Liver (tissue), 9 donors: ENCODE results near the gene UGT3A1. TPM values are rescaled to one million over a fixed set of nuclear protein-coding genes. Genes with fewer than 3 reads are reported as not detected.
A peak's percentile ranks its signal among the peaks of the same experiment; 100 is the strongest.

ENCODE experiments used
- DNase-seq: peaks from one replicate; pipeline ENCODE4 v3.0.0-alpha.2; 2017; ENCODE audit warnings: low spot score
- H3K27ac ChIP-seq, 2 donors: one replicate each; pipeline ENCODE4 v1.7.0; 2013; ENCODE audit warnings: inconsistent platforms in 2 of 2, low read length in 2 of 2, control low read depth in 1 of 2, low read depth in 1 of 2, mild to moderate bottlenecking in 1 of 2
- H3K27me3 ChIP-seq, 4 donors: one replicate each; pipeline versions ENCODE4 v1.6.1 to v1.7.0; 2013; ENCODE audit warnings: low read length in 3 of 4, inconsistent platforms in 1 of 4, mild to moderate bottlenecking in 1 of 4, moderate library complexity in 1 of 4; ENCODE audit not compliant: control insufficient read depth in 4 of 4, insufficient read depth in 4 of 4
- H3K36me3 ChIP-seq, 4 donors: one replicate each; pipeline versions ENCODE4 v1.6.1 to v1.7.0; 2013; ENCODE audit warnings: low read length in 3 of 4, mild to moderate bottlenecking in 3 of 4, low read depth in 1 of 4, moderate library complexity in 1 of 4; ENCODE audit not compliant: control insufficient read depth in 4 of 4, insufficient read depth in 3 of 4
- H3K4me1 ChIP-seq, 4 donors: one replicate each; pipeline versions ENCODE4 v1.6.1 to v1.7.0; 2013; ENCODE audit warnings: low read length in 3 of 4, mild to moderate bottlenecking in 3 of 4, moderate library complexity in 1 of 4; ENCODE audit not compliant: control insufficient read depth in 4 of 4, insufficient read depth in 4 of 4
- H3K4me3 ChIP-seq, 3 donors: one replicate each; pipeline versions ENCODE4 v1.6.1 to v1.7.0; 2013; ENCODE audit warnings: low read length in 3 of 3, control low read depth in 1 of 3, low read depth in 1 of 3, mild to moderate bottlenecking in 1 of 3
- H3K9ac ChIP-seq, 2 donors: one replicate each; pipeline ENCODE4 v1.7.0; 2013; ENCODE audit warnings: low read length in 2 of 2, mild to moderate bottlenecking in 2 of 2, moderate library complexity in 2 of 2, control low read depth in 1 of 2, low read depth in 1 of 2
- H3K9me3 ChIP-seq, 4 donors: one replicate each; pipeline versions ENCODE4 v1.6.1 to v1.7.0; 2013; ENCODE audit warnings: low read length in 3 of 4; ENCODE audit not compliant: control insufficient read depth in 4 of 4
- EGR1 ChIP-seq, 2 donors: IDR thresholded peaks; 2 replicates each; pipeline ENCODE4 v1.6.1; 2016 to 2018; ENCODE audit warnings: antibody characterized with exemption in 2 of 2, low read depth in 2 of 2
- FOXA1 ChIP-seq: IDR thresholded peaks from 2 replicates; pipeline ENCODE4 v1.6.1; 2016; ENCODE audit warnings: antibody characterized with exemption
- FOXA2 ChIP-seq: IDR thresholded peaks from 2 replicates; pipeline ENCODE4 v1.6.1; 2016; ENCODE audit warnings: antibody characterized with exemption
- GABPA ChIP-seq, 2 donors: IDR thresholded peaks in 1 of 2; conservative IDR thresholded peaks in 1 of 2; 2 replicates each; pipeline ENCODE4 v1.6.1; 2016; ENCODE audit warnings: antibody characterized with exemption in 2 of 2, mild to moderate bottlenecking in 1 of 2, moderate library complexity in 1 of 2
- HNF4A ChIP-seq, 2 donors: conservative IDR thresholded peaks; 2 replicates each; pipeline ENCODE4 v1.6.1; 2016; ENCODE audit warnings: antibody characterized with exemption in 2 of 2, mild to moderate bottlenecking in 2 of 2
- HNF4G ChIP-seq: IDR thresholded peaks from 2 replicates; pipeline ENCODE4 v1.6.1; 2016; ENCODE audit warnings: antibody characterized with exemption
- JUND ChIP-seq, 2 donors: IDR thresholded peaks; 2 replicates each; pipeline ENCODE4 v1.6.1; 2016; ENCODE audit warnings: antibody characterized with exemption in 2 of 2
- NR2F2 ChIP-seq: IDR thresholded peaks from 2 replicates; pipeline ENCODE4 v1.6.1; 2016; ENCODE audit warnings: antibody characterized with exemption
- RAD21 ChIP-seq, 2 donors: IDR thresholded peaks; 2 replicates each; pipeline ENCODE4 v1.6.1; 2016; ENCODE audit warnings: antibody characterized with exemption in 2 of 2, mild to moderate bottlenecking in 2 of 2
- REST ChIP-seq: IDR thresholded peaks from 2 replicates; pipeline ENCODE4 v1.6.1; 2016; ENCODE audit warnings: antibody characterized with exemption, mild to moderate bottlenecking
- RXRA ChIP-seq, 2 donors: IDR thresholded peaks; 2 replicates each; pipeline ENCODE4 v1.6.1; 2017 to 2018; ENCODE audit warnings: antibody characterized with exemption in 2 of 2, mild to moderate bottlenecking in 1 of 2
- SP1 ChIP-seq: IDR thresholded peaks from 2 replicates; pipeline ENCODE4 v1.6.1; 2018; ENCODE audit warnings: antibody characterized with exemption, mild to moderate bottlenecking
- TAF1 ChIP-seq: conservative IDR thresholded peaks from 2 replicates; pipeline ENCODE4 v1.6.1; 2016; ENCODE audit warnings: antibody characterized with exemption, mild to moderate bottlenecking
- YY1 ChIP-seq: IDR thresholded peaks from 2 replicates; pipeline ENCODE4 v1.6.1; 2016; ENCODE audit warnings: antibody characterized with exemption, mild to moderate bottlenecking
- ZBTB33 ChIP-seq: IDR thresholded peaks from 2 replicates; pipeline ENCODE4 v1.6.1; 2016; ENCODE audit warnings: antibody characterized with exemption
- WGBS: extraction: QIAGEN DNeasy Blood & Tissue Kit; methylation state at CpG from one replicate; pipeline ENCODE4 v1.1.7; 2013; 5-methylcytosine and 5-hydroxymethylcytosine counted together
- polyA plus RNA-seq, 2 donors: library from polyadenylated mRNA; stranded (reverse) in 1 of 2; unstranded in 1 of 2; fragments of 200-250 nt in 1 of 2; fragments of >200 nt in 1 of 2; fragmentation: Nextera tagmentation in 1 of 2; extraction: Ambion mirVana in 1 of 2; gene quantifications; one replicate each; pipeline versions ENCODE4 v1.2.1 to v1.2.3, GENCODE V29; 2013 to 2015
- total RNA-seq, 2 donors: library from RNA; depleted of rRNA; stranded (reverse); fragments of >200 nt; gene quantifications; one replicate each; pipeline ENCODE4 v1.2.3, GENCODE V29; 2014
- TF ChIP-seq, protein P1 (sequence below): IDR thresholded peaks from 2 replicates; pipeline ENCODE4 v1.6.1; 2016; ENCODE audit warnings: antibody characterized with exemption
- TF ChIP-seq, protein P2 (sequence below): IDR thresholded peaks from 2 replicates; pipeline ENCODE4 v1.6.1; 2016; ENCODE audit warnings: antibody characterized with exemption
- TF ChIP-seq, protein P3 (sequence below): fragments of 150-350 bp; IDR thresholded peaks from 2 replicates; pipeline ENCODE4 v1.5.1; 2017; ENCODE audit warnings: improper control_type of control experiment, low read depth, low read length; ENCODE audit not compliant: missing input control
- donor health status: healthy.
- donor health status: healthy.
- donor health status: healthy.
- donor health status: healthy.
- donor health status: healthy.

UGT3A1 gene
- total and polyA plus RNA-seq, 4 donors, result 0.28 to 60.6 (median 21.0) TPM

GRCh38 chr5:36017622-36018021 is 26.4 kb upstream of the UGT3A1 start:
- TF ChIP-seq REST (no peak), HNF4G (peak; percentile 53), SP1 (peak; percentile 53), YY1 (no peak), JUND (IDR thresholded peaks at IDR 0.05) (no peak), RXRA (IDR thresholded peaks at IDR 0.05) (peak; percentile 24 to 43), EGR1 (IDR thresholded peaks at IDR 0.05; ENCODE audit: low read depth in 2 of 2) (no peak), FOXA1 (no peak), RAD21 (IDR thresholded peaks at IDR 0.05) (peak in 1 of 2 donors; percentile 3), ZBTB33 (no peak), HNF4A (conservative IDR thresholded peaks at IDR 0.05) (peak; percentile 78 to 79), FOXA2 (no peak), NR2F2 (no peak), GABPA (IDR thresholded peaks at IDR 0.05 in 1 of 2, conservative IDR thresholded peaks at IDR 0.05 in 1 of 2) (no peak), TAF1 (no peak)
- TF ChIP-seq, protein P1, sequence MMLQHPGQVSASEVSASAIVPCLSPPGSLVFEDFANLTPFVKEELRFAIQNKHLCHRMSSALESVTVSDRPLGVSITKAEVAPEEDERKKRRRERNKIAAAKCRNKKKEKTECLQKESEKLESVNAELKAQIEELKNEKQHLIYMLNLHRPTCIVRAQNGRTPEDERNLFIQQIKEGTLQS, result no peak
- TF ChIP-seq, protein P2, sequence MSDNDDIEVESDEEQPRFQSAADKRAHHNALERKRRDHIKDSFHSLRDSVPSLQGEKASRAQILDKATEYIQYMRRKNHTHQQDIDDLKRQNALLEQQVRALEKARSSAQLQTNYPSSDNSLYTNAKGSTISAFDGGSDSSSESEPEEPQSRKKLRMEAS, result no peak
- TF ChIP-seq, protein P3, sequence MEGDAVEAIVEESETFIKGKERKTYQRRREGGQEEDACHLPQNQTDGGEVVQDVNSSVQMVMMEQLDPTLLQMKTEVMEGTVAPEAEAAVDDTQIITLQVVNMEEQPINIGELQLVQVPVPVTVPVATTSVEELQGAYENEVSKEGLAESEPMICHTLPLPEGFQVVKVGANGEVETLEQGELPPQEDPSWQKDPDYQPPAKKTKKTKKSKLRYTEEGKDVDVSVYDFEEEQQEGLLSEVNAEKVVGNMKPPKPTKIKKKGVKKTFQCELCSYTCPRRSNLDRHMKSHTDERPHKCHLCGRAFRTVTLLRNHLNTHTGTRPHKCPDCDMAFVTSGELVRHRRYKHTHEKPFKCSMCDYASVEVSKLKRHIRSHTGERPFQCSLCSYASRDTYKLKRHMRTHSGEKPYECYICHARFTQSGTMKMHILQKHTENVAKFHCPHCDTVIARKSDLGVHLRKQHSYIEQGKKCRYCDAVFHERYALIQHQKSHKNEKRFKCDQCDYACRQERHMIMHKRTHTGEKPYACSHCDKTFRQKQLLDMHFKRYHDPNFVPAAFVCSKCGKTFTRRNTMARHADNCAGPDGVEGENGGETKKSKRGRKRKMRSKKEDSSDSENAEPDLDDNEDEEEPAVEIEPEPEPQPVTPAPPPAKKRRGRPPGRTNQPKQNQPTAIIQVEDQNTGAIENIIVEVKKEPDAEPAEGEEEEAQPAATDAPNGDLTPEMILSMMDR, result no peak
- Histone ChIP-seq H3K9ac (no peak overlapping the region), H3K36me3 (no peaks in the 10 kb centered on the region), H3K27ac (no peak overlapping the region), H3K4me1 (peaks cover 0 to 16% (median 10%) of the 10 kb centered on the region in 4 donors), H3K27me3 (no peaks in the 10 kb centered on the region), H3K4me3 (no peak overlapping the region), H3K9me3 (peaks cover 0 to 6% (median 2%) of the 10 kb centered on the region in 4 donors)
- no peak for DNase-seq
- 39% methylated on average over 5 of the region's 5 CpGs for WGBS
